Ascending aorta (tissue), 2 donors: ENCODE results near the gene FBXO33. TPM values are rescaled to one million over a fixed set of nuclear protein-coding genes. Genes with fewer than 3 reads are reported as not detected.

Source experiments
- DNase-seq, 2 donors: peaks; one replicate each; pipeline ENCODE4 v3.0.0-alpha.2; 2019; ENCODE audit warnings: low spot score in 2 of 2
- H3K27ac ChIP-seq, 2 donors: fragments of 200-600 bp; sonication (generic); one replicate each; pipeline ENCODE4 v1.5.1; 2016 to 2017; ENCODE audit warnings: mild to moderate bottlenecking in 1 of 2
- H3K27me3 ChIP-seq: fragments of 200-600 bp; sonication (generic); one replicate; pipeline ENCODE4 v1.5.1; 2017
- H3K36me3 ChIP-seq, 2 donors: fragments of 200-600 bp; sonication (generic); one replicate each; pipeline ENCODE4 v1.5.1; 2016
- H3K4me1 ChIP-seq, 2 donors: fragments of 200-600 bp; sonication (generic); one replicate each; pipeline ENCODE4 v1.5.1; 2016 to 2017; ENCODE audit warnings: mild to moderate bottlenecking in 1 of 2
- H3K4me3 ChIP-seq, 2 donors: fragments of 200-600 bp; sonication (generic); one replicate each; pipeline ENCODE4 v1.5.1; 2016 to 2017; ENCODE audit warnings: mild to moderate bottlenecking in 1 of 2
- H3K9me3 ChIP-seq, 2 donors: fragments of 200-600 bp; sonication (generic); one replicate each; pipeline ENCODE4 v1.5.1; 2016
- intact Hi-C: fragments of 100-400 bp; cut with DNase I; formaldehyde crosslinking; loops from one replicate; pipeline ENCODE4 v1.15.1; 2023
- total RNA-seq: library from RNA; depleted of rRNA; stranded (reverse); fragments of >200 nt; gene quantifications from one replicate; pipeline ENCODE4 v1.1.0, GENCODE V29; 2016
- TF ChIP-seq, protein P1 (sequence below), 3 experiments: fragments of 200-600 bp in 2 of 3; fragments of 450-650 bp in 1 of 3; sonication (generic) in 2 of 3; IDR thresholded peaks; one replicate each; pipeline ENCODE4 v1.5.1; 2016 to 2019; ENCODE audit warnings: antibody characterized with exemption in 3 of 3, mild to moderate bottlenecking in 1 of 3, moderate library complexity in 1 of 3

The FBXO33 gene
- total RNA-seq, 1 donor from 2014 or later, result 14.5 TPM

DNA sequence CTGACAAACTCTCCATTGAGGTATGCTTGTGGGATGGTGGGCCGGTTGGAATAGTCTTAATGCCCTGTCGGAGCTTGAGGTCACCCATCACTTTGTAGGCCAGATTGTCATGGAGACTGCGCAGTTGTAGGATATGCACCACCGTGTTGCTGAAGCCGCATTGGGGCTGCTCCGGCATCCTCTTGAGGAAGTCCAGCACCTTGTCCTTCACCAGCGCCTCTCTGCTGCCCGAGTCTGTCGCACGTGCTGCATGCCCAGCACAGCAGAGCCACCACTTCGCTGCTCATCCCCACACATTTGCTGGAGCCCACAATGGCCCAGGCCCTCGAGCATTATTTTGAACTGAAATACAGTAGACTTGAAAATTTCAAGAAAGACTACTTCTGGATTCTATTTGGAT lies 61.8 kb downstream of the FBXO33 start:
- Histone ChIP-seq H3K36me3 (peaks cover 0 to 4% of the 10 kb centered on the region in 2 donors), H3K4me1 (peaks cover 0 to 4% of the 10 kb centered on the region in 2 donors), H3K9me3 (no peaks in the 10 kb centered on the region), H3K27me3 (no peaks in the 10 kb centered on the region), H3K4me3 (no peak overlapping the region), H3K27ac (no peak overlapping the region)
- DNase-seq, result no peak
- TF ChIP-seq, protein P1, sequence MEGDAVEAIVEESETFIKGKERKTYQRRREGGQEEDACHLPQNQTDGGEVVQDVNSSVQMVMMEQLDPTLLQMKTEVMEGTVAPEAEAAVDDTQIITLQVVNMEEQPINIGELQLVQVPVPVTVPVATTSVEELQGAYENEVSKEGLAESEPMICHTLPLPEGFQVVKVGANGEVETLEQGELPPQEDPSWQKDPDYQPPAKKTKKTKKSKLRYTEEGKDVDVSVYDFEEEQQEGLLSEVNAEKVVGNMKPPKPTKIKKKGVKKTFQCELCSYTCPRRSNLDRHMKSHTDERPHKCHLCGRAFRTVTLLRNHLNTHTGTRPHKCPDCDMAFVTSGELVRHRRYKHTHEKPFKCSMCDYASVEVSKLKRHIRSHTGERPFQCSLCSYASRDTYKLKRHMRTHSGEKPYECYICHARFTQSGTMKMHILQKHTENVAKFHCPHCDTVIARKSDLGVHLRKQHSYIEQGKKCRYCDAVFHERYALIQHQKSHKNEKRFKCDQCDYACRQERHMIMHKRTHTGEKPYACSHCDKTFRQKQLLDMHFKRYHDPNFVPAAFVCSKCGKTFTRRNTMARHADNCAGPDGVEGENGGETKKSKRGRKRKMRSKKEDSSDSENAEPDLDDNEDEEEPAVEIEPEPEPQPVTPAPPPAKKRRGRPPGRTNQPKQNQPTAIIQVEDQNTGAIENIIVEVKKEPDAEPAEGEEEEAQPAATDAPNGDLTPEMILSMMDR (IDR thresholded peaks at IDR 0.05), result no peak
- intact Hi-C loops, result no loop called here

DNA sequence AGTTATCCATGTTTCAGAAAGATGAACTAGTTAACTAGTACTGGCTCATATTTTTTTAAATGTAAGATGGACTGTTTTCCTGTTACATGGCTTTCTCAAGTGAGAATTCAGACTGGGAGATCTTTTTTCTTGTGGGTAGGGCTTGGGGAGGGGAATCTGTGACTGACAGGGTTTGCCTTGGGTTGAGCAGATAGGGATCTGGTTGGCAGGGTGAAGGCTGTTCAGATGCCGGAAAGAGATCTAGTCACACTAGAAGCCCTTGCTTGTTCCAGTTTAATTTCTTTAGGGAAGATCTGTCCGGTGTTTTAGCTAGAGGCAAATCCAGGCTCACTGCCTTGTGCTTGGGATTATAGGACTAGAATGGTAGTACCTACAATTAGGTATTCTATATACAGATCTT lies 63.2 kb downstream of the FBXO33 start:
- TF ChIP-seq, protein P1 (IDR thresholded peaks at IDR 0.05), result no peak
- H3K9me3 ChIP-seq, result peaks cover 8 to 11% of the 10 kb centered on the region in 2 donors
- H3K4me3 ChIP-seq, result no peak overlapping the region
- no peak for DNase-seq
- no peaks in the 10 kb centered on the region for H3K4me1 ChIP-seq
- H3K36me3 ChIP-seq, result peaks cover 0 to 4% of the 10 kb centered on the region in 2 donors
- intact Hi-C loops, result loop anchor here (5.0 kb wide), 1 partner anchor 262 kb away; no protein-coding TSS in a partner anchor
- no peak overlapping the region for H3K27ac ChIP-seq
- no peaks in the 10 kb centered on the region for H3K27me3 ChIP-seq

DNA sequence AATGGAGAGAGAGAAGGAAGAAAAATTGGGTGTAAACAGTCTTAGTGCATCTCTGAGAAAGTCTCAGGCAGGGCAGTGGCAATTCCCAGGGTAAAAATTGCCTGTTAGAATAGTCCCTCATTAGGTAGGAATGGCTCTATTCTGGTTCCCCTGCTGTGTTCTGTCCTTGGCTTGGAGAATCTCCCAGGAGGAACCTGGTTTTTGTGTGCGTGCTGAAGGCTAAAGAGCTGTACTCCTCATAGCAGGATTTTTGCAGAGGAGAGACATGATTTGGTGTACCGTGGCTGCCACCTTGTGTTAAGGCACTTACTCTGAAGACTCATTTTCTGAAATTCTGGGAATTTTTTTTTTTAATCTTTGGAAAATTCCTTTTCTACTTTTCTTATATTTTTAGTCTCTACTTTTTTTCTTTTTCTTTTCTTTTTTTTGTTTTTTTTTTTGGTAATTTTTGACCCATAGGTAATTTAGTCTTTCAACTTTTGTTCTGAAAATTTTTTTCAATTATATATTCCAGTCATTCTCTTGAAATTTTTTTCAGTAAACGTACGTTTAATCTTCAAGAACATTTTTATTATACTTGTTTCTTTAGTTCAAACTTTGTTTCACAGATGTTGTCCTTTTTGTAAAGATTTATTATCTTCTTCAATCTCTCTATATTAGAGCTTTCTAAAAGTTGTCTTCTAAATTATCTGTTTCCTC lies 63.8 kb downstream of the FBXO33 start:
- Histone ChIP-seq H3K27ac (no peak overlapping the region), H3K27me3 (no peaks in the 10 kb centered on the region), H3K36me3 (peaks cover 0 to 4% of the 10 kb centered on the region in 2 donors), H3K9me3 (peaks cover 8 to 14% of the 10 kb centered on the region in 2 donors), H3K4me3 (no peak overlapping the region), H3K4me1 (no peaks in the 10 kb centered on the region)
- no peak for DNase-seq
- TF ChIP-seq, protein P1 (IDR thresholded peaks at IDR 0.05), result peak; percentile 9 to 49 (median 43)
- intact Hi-C loops, result loop anchor here (5.0 kb wide), 1 partner anchor 261 kb away; no protein-coding TSS in a partner anchor

DNA sequence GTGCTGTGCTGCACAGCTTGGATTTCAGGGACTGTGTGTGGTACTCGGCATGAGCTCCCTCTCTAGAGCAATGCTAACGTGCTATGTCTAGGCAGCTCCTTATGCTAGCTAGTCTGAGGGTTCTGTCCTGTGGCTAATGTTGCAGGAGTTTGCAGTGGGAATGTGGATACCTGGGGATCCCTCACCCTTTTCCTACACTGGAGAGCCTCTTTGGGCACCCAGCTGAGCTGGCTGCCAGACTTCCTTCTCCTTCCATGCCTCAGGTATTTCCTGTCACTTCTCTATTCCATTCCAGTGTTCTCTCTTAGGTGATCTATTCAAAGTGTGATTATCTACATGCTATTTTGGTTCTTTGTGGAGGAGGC lies 64.9 kb downstream of the FBXO33 start:
- TF ChIP-seq, protein P1 (IDR thresholded peaks at IDR 0.05), result no peak
- no peak for DNase-seq
- H3K4me3 ChIP-seq, result no peak overlapping the region
- H3K36me3 ChIP-seq, result peaks cover 0 to 4% of the 10 kb centered on the region in 2 donors
- no peaks in the 10 kb centered on the region for H3K4me1 ChIP-seq
- intact Hi-C loops, result loop anchor here (5.0 kb wide), 1 partner anchor 260 kb away; no protein-coding TSS in a partner anchor
- peaks cover 8 to 14% of the 10 kb centered on the region in 2 donors for H3K9me3 ChIP-seq
- H3K27me3 ChIP-seq, result no peaks in the 10 kb centered on the region
- H3K27ac ChIP-seq, result no peak overlapping the region

DNA sequence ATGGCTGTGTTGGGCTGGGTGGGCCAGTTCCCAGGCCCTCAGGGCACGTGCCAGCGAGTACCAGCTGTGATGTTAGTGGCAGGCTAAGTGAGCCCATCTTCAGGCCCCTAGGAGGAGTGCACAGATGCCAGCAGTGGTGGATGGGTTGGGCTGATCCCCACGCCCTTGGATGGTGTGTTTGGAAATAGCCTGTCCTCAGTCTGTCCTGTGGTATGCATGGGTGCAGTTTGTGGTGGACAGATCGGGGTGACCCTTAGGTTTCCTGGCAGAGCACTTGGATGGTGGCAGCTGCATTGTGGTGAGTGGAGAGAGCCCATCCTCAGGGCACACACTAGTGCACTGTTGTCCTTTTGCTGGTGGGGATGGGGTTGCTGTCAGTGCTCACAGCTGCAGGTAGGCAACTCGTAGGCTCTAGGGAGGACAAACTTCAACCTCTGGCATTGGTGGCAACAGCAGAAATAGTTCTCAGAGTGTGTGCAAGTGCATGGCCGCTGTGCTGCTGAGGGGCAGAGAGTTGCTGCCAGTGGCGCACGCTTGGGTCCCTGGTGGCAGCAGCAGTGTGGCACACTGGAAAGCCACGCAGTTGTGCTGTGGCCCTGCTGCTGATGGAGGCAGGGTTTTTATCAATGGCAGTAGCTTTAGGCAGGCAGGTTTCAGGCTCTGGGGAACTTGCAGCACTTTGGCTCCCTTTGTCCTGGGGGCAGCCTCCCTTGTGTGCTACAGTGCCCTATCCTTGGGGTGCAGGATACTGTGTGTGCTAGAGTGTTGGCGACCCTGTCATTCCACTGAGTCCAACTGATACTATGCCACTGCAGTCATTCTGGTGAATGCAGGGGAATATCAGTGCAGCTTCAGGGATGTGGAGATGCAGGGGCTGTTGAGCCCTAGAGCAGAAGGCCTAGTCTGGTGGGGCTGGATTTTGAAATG lies 65.5 kb downstream of the FBXO33 start:
- H3K36me3 ChIP-seq, result peaks cover 0 to 4% of the 10 kb centered on the region in 2 donors
- intact Hi-C loops, result loop anchor here (5.0 kb wide), 1 partner anchor 259 kb away; no protein-coding TSS in a partner anchor
- H3K27me3 ChIP-seq, result no peaks in the 10 kb centered on the region

More for the DNA sequence above, 65.5 kb downstream of the FBXO33 start:
- H3K9me3 ChIP-seq, result peaks cover 8 to 14% of the 10 kb centered on the region in 2 donors
- no peak overlapping the region for H3K4me3 ChIP-seq
- no peak for DNase-seq
- no peak overlapping the region for H3K27ac ChIP-seq
- TF ChIP-seq, protein P1 (IDR thresholded peaks at IDR 0.05), result no peak
- H3K4me1 ChIP-seq, result no peaks in the 10 kb centered on the region
